ENCODE results near the gene ARHGAP4.

ARHGAP4 gene

GRCh38 chrX:153928846-153929245 is 2.8 kb upstream of the ARHGAP4 start:
- DNase-seq (ENCODE audit: extremely low read depth in 1 of 2, low read depth in 1 of 2): no peak

DNA sequence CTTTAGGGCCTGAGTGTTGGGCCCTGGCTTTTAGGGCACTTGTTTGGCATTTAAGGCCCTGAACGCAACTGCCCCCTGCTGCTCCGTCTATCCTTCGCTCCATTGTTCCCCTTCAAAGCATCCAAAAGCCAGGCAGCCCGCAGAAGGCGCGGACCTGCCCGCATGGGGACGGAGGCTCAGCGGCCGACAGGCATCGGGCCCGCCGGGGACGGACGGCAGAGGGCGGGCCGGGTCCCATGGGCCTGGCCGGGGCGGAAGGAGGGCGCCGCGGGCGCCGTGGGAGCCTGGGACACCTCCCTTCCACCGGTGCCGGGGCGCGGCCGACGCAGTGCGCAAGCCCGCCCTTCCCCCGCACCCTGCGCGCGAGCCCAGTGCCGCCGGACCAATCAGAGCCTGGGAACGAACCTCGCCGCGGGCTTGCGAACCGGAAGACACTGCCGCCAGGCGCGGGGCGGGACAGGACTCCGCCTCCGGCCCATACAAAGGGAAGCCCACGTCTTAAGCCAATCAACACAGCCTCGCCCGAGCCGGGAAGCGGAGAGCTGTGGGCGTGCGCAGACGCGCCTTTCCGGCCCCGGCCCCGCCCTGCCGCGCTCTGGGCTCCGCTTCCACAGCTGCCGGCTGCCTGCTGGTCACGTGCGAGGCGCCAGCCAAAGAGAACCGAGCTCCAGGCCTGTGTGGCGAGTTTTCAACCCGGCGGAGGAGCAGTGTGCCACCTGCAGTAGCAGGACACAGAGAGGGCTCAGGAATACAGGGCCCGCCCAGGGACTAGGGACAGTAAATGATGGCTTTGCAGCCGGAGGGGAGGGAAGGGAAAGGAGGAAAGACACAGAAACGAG is 2.1 kb upstream of the ARHGAP4 start:
- DNase-seq (ENCODE audit: extremely low read depth in 1 of 2, low read depth in 1 of 2): peak; percentile 83 to 88

GRCh38 chrX:153927672-153927921 is 1.5 kb upstream of the ARHGAP4 start:
- no peak for DNase-seq (ENCODE audit: extremely low read depth in 1 of 2, low read depth in 1 of 2)

- DNase-seq (ENCODE audit: extremely low read depth in 1 of 2, low read depth in 1 of 2): peak; percentile 48 to 51
These were observed 1.0 kb upstream of the ARHGAP4 start for GRCh38 chrX:153926858-153927671.

- DNase-seq (ENCODE audit: extremely low read depth in 1 of 2, low read depth in 1 of 2): no peak
These were observed 441 bp upstream of the ARHGAP4 start for GRCh38 chrX:153926552-153926857.

GRCh38 chrX:153925387-153925738 is 701 bp downstream of the ARHGAP4 start:
- DNase-seq (ENCODE audit: extremely low read depth in 1 of 2, low read depth in 1 of 2): no peak

DNA sequence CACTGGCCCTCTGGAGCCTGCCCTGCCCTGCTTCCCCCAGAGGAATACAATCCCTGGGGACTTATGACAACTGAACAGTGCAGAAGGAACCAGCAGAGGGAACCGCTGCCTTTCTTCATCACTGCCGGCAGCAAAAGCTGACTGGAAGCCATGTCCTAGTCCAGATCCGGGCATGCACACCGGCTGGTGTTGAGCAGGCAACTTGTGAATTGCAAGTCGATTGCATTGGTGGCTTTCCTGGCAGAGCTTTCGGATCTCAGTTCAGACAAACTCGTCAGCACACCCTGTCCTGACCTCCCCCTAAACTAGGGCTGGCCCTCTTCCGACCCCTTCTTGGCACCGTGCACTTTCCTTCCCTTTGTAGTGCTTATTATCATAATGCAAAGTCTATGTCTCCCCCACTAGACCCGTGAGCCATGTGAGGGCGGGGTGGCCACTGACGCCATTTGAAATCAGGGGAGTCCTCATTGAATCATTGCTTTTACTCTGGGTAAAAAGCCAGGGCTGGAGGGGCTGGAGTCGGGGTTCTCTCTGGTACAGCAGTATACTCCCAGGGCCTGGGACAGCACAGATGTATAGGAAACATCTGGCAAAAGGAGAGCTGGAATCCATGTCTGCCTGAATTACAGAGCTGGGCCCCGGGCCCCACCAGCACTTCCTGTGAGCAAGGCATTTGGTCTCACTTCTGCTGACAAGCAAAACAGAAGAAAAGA is 1.8 kb downstream of the ARHGAP4 start:
- no peak for DNase-seq (ENCODE audit: extremely low read depth in 1 of 2, low read depth in 1 of 2)

DNA sequence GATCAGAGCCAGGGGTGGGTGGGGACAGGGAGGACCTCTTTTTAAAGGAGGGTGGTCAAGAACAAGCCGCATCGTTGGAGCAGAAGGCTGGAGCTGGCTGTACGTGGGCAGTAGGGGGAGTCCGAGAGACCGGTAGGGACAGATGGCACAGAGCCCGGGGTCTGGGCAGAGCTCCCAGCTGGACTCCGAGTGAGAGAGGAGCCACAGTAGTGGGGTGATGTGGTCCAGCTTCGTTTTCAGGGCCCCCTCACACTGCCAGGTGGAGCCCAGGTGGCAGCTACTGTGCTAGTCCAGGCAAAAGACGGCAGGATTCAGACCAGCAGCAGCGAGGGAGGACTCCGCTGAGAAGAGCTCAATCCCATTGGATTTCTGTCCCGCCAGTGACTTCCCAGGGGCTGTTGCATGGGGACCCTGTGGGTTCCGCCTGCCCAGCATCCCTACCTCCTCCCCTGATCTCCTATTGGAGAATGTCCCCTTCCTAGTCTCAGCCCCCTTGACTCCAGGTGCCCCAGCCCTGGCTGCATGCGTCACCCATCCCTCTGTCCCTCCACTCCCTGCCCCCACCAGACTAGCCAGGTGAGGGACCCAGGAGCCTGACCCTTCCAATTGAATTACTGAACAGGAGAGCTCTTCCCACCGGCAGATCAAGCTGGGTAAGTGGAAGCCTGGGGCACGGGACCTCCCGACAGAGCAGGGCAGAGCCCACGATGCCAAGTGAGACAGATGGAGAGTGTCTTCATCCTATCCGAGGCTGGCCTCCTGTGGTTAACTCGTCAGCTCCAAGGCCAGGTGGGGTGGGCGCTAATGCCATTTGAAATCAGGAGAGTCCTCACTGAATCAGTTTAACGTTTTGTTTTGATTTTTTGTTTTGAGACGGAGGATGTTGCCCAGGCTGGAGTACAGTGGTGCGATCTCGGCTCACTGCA is 2.9 kb downstream of the ARHGAP4 start:
- no peak for DNase-seq (ENCODE audit: extremely low read depth in 1 of 2, low read depth in 1 of 2)

GRCh38 chrX:153921511-153922446 is 4.3 kb downstream of the ARHGAP4 start:
- no peak for DNase-seq (ENCODE audit: extremely low read depth in 1 of 2, low read depth in 1 of 2)

- no peak for DNase-seq (ENCODE audit: extremely low read depth in 1 of 2, low read depth in 1 of 2)
These were observed 5.0 kb downstream of the ARHGAP4 start for GRCh38 chrX:153921070-153921469.

- no peak for DNase-seq (ENCODE audit: extremely low read depth in 1 of 2, low read depth in 1 of 2)
These were observed 5.5 kb downstream of the ARHGAP4 start for GRCh38 chrX:153920546-153920945.

- no peak for DNase-seq (ENCODE audit: extremely low read depth in 1 of 2, low read depth in 1 of 2)
These were observed 6.8 kb downstream of the ARHGAP4 start for GRCh38 chrX:153919281-153919680.

GRCh38 chrX:153917869-153918268 is 8.2 kb downstream of the ARHGAP4 start:
- DNase-seq (ENCODE audit: extremely low read depth in 1 of 2, low read depth in 1 of 2): no peak

DNA sequence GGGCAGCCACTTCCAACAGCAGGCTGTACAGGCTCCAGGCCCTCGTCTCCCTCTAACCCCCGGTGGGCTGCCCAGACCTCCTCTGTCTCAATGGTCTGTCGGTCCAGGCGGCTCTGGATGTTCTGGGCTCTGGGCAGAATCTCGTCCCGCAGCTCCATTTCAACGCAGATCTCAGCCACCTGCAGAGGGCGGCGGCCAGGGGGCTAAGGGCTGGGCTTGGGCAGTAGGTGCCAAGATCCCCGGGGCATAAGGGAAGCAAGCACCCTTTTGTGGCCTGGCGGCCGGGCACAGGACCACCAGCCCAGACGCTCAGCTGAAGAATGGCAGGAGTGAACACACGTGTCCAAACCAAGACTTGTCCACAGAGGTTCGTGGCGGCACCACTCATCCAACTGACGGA is 12.4 kb downstream of the ARHGAP4 start:
- DNase-seq (ENCODE audit: extremely low read depth in 1 of 2, low read depth in 1 of 2): no peak

DNA sequence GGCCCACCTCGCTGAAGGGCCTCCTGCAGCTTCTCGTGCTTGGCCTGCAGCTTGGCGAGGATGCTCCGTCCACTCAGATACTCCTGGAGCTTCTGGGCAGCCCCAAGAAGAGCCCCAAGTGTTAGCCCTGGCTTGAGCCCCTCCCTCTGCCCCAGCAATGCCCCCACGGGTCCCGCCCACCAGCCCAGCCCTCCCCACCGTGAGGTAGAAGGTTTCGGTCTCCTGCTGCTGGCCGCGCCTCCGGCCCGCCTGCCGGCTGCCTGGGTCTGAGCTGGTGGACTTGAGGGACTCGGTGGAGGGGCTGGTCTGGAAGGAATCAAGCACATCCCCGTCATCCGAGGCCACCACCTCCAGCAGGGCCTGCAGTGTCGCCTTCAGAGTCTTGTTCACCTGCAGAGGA is 12.9 kb downstream of the ARHGAP4 start:
- no peak for DNase-seq (ENCODE audit: extremely low read depth in 1 of 2, low read depth in 1 of 2)

- no peak for DNase-seq (ENCODE audit: extremely low read depth in 1 of 2, low read depth in 1 of 2)
These were observed 14.3 kb downstream of the ARHGAP4 start for GRCh38 chrX:153911798-153912197.

DNA sequence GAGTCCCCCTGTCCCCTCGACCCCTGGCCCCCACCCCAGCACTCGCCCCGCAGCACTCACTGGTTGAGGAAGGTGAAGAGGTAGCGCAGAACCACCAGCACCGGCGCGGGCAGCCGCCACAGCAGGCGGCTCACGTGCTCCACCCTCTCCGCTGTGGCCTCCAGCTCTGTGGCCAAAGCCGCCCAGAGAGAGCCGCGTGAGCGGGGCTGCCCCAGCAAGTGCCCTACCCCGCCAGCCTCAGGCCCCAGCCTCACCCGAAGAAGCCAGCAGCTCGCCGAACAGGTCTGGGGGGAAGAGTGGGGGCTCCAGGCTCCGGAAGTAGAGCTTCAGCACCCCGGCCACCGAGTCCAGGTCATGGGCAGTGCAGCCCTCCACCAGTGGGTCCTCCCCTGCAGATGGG is 15.6 kb downstream of the ARHGAP4 start:
- DNase-seq (ENCODE audit: extremely low read depth in 1 of 2, low read depth in 1 of 2): no peak

DNA sequence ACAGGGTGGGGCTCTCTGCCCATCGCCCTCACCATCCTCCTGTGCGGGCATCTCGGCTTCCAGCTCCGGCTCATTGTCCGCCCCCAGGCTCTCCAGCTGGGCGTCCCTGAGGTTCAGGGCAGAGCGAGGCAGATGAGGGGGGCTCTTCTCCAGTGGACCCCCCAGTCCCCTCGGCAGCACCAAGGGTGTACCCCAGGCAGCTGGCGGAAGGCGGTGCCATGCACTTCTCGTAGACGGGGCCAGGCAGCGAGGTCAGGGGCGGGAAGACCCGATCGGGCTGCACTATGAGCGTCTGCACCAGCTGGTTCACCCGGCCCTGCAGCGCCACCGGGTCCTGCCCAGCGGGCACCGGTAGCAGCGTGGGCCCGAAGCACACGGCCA is 16.1 kb downstream of the ARHGAP4 start:
- no peak for DNase-seq (ENCODE audit: extremely low read depth in 1 of 2, low read depth in 1 of 2)

DNA sequence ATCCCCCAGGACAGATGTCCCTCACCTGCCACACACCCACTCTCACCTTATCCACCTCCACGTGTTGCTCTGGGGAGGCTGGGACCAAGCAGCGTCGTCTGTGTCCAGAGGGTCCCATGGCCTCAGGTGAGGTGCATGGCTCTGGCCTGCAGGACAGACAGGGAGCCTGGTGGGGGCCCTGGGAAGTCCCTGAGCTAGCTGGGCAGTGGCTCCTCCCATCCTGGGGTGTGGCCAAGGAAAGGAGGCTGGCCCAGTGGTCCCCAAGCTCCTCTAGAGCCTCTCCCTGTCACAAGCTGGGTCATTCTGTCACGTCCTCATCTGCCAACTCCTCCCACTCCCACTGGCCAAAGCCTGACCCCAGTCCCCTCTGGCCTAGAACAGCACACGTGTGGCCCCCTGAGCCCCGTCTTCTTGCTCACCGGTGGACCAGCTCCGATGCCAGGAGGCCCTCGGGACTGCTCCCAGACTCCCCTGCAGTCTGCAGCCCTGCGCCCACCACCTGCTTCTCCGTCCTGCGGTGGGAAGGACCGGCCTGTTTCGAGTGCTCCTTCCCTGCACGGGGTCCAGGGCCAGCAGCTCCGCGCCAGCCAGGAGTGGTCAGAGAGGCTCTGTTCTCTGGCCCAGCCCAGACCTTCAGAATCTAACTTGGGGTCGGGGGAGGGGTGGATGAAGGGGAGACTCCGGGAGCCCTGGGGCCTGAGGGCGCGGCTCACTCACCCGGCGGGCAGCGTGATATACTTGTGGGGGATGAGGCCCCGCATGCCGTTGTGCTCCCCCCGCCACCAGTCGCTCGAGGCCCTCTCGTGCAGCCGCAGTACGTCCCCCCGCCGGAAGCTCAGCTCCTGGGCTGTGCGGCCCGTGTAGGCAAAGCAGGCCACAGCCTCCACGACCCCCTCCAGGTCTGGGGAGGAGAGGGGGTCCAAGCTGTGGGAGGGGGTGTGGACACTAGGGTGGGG is 16.8 kb downstream of the ARHGAP4 start:
- no peak for DNase-seq (ENCODE audit: extremely low read depth in 1 of 2, low read depth in 1 of 2)

All from activated CD8-positive, alpha-beta memory T cell treated with anti-CD3 and anti-CD28 coated beads for 1 hour (primary cell).